LNCAP (cell line): ENCODE measurements around the gene SAFB.

Experiments
- CTCF ChIP-seq: fragments of 450-650 bp; IDR thresholded peaks from 2 replicates; pipeline ENCODE4 v1.5.1; 2017; ENCODE audit warnings: mild to moderate bottlenecking

Gene SAFB

GRCh38 chr19:5591476-5591875 is 31.4 kb upstream of the SAFB start:
- no peak for TF ChIP-seq CTCF

GRCh38 chr19:5592531-5593342 is 30.1 kb upstream of the SAFB start:
- TF ChIP-seq CTCF = no peak

- TF ChIP-seq CTCF = no peak
Observed at GRCh38 chr19:5593343-5594255, 29.3 kb upstream of the SAFB start.

- no peak for TF ChIP-seq CTCF
Observed at GRCh38 chr19:5594521-5594950, 28.3 kb upstream of the SAFB start.

GRCh38 chr19:5595129-5595528 is 27.8 kb upstream of the SAFB start:
- no peak for TF ChIP-seq CTCF

GRCh38 chr19:5595745-5596144 is 27.1 kb upstream of the SAFB start:
- TF ChIP-seq CTCF = no peak

DNA sequence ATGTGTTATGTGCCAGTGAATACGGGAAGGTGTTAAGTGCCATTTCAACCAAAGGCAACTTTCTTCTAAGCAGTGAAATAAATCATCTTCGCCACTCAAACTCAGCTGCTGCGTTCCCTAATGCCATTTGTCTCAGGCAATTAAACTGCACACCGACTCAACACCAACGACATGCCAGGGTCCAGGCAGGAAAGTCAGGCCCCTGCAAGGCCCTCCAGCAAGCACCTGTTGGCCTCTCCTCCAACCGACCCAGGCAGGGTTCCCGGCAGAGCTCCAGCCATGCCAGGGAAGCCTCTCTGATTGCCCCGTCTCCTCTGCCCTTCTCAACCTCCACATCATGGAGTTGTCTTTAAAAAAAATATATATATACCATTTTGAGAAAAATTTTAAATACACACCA is 22.1 kb upstream of the SAFB start:
- TF ChIP-seq CTCF = no peak
